Common myeloid progenitor, CD34-positive (primary cell): ENCODE data around the gene SIRT3.
A peak's percentile ranks its signal among the peaks of the same experiment; 100 is the strongest.

Experiments
- CTCF ChIA-PET: fragments of 350-600 bp; sonication (Branson Sonifier 250); formaldehyde crosslinking; loops from one replicate; lab custom pipeline; 2021; ENCODE audit warnings: antibody characterized with exemption; lab: Charles Lee
- POLR2A ChIA-PET: fragments of 350-600 bp; sonication (Branson Sonifier 250); formaldehyde crosslinking; loops from one replicate; lab custom pipeline; 2021; ENCODE audit warnings: antibody characterized with exemption; lab: Charles Lee
- DNase-seq, 3 donors: peaks; one replicate each; pipeline versions ENCODE4 v3.0.0 to v3.0.0-alpha.2; 2013
- H3K27ac ChIP-seq, 2 experiments: 1 replicate in 1 of 2; 2 replicates in 1 of 2; pipeline ENCODE4 v1.7.0; 2013; ENCODE audit warnings: inconsistent platforms in 2 of 2, low read length in 2 of 2, mild to moderate bottlenecking in 2 of 2, low read depth in 1 of 2, moderate library complexity in 1 of 2; ENCODE audit not compliant: severe bottlenecking in 2 of 2, insufficient read depth in 1 of 2, poor library complexity in 1 of 2
- H3K27me3 ChIP-seq, 5 experiments: replicated peaks in 2 of 5; 1 replicate in 3 of 5; 2 replicates in 2 of 5; pipeline versions ENCODE4 v1.6.1 to v1.7.0; 2013; ENCODE audit warnings: low read length in 4 of 5, mild to moderate bottlenecking in 2 of 5, moderate library complexity in 2 of 5, inconsistent platforms in 1 of 5; ENCODE audit not compliant: insufficient read depth in 5 of 5, control insufficient read depth in 4 of 5
- H3K36me3 ChIP-seq, 4 experiments: 1 replicate in 2 of 4; 2 replicates in 2 of 4; pipeline versions ENCODE4 v1.6.1 to v1.7.0; 2013; ENCODE audit warnings: low read length in 3 of 4, control low read depth in 1 of 4, mild to moderate bottlenecking in 1 of 4; ENCODE audit not compliant: control insufficient read depth in 4 of 4, insufficient read depth in 4 of 4
- H3K4me1 ChIP-seq, 4 experiments: 1 replicate in 3 of 4; 2 replicates in 1 of 4; pipeline versions ENCODE4 v1.6.1 to v1.7.1; 2013; ENCODE audit warnings: low read length in 3 of 4, mild to moderate bottlenecking in 3 of 4, control low read depth in 1 of 4, inconsistent platforms in 1 of 4, moderate library complexity in 1 of 4; ENCODE audit not compliant: control insufficient read depth in 4 of 4, insufficient read depth in 4 of 4; ENCODE audit errors: control extremely low read depth in 1 of 4
- H3K4me3 ChIP-seq, 7 experiments: 1 replicate in 4 of 7; 2 replicates in 3 of 7; pipeline versions ENCODE4 v1.5.1 to v1.7.0; 2013; ENCODE audit warnings: mild to moderate bottlenecking in 7 of 7, low read length in 6 of 7, moderate library complexity in 6 of 7, inconsistent platforms in 2 of 7, low read depth in 2 of 7, control low read depth in 1 of 7; ENCODE audit not compliant: insufficient read depth in 4 of 7, control insufficient read depth in 1 of 7; ENCODE audit errors: extremely low read depth in 1 of 7
- H3K9me3 ChIP-seq, 5 experiments: 1 replicate in 4 of 5; 2 replicates in 1 of 5; pipeline versions ENCODE4 v1.6.1 to v1.7.1; 2013; ENCODE audit warnings: low read length in 4 of 5, mild to moderate bottlenecking in 2 of 5, inconsistent platforms in 1 of 5, low read depth in 1 of 5, moderate library complexity in 1 of 5; ENCODE audit not compliant: control insufficient read depth in 4 of 5, insufficient read depth in 2 of 5; ENCODE audit errors: control extremely low read depth in 1 of 5
- whole genome bisulfite sequencing: methylation state at CpG from one replicate; pipeline ENCODE4 v1.1.5; 2013; ENCODE audit not compliant: insufficient coverage; 5-methylcytosine and 5-hydroxymethylcytosine counted together

Gene SIRT3

DNA sequence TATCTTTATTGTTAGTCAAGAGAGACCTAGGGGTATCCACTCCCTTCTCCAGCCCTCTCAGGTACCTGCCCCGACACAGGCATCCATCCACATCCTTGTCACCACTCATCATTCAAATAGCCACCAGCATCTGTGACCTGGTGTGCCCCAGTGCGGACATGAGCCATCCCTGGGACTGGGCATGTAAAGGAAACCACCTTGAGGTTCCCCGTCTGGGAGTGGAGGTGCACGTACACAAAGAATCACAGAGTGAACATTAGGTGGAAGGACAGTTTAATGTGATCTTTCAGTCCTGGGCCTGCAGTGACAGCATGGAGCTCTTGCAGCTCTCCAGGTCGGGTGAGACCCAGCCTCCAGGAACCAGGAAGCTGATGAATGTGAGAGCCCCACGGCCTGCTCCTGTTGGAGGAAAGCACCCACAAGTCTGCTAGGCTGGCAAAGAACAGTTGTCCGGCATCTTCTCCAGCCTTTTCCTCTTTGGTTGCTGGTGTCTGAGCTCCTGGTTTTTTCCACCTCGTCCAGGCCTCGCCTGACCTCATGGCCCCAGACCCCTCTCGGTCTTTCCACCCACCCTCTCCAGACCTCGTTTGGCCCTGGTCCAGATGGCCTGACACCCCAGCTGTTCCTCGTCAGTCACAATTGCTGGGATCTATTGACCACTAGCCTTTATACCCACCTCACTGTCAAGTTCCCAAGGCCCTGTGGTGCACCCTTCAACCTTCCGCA is 17.2 kb upstream of the SIRT3 start:
- CTCF ChIA-PET, result interaction anchor here (0.8 to 3.8 kb wide), 6 partner anchors 9 to 144 kb away, joined by 3 to 24 read pairs (median 4); partner anchors contain the start of gene BET1L
- POLR2A ChIA-PET, result no interaction called here
- H3K4me3 ChIP-seq, result no peak overlapping the region
- DNase-seq, result no peak
- H3K4me1 ChIP-seq, result peaks cover 0 to 19% (median 5%) of the 10 kb centered on the region in 4 experiments
- H3K9me3 ChIP-seq, result no peaks in the 10 kb centered on the region
- no peaks in the 10 kb centered on the region for H3K27me3 ChIP-seq
- WGBS, result 96% methylated on average over 13 of the region's 13 CpGs
- H3K27ac ChIP-seq, result no peak overlapping the region
- peaks cover 14 to 56% (median 43%) of the 10 kb centered on the region in 4 experiments for H3K36me3 ChIP-seq

DNA sequence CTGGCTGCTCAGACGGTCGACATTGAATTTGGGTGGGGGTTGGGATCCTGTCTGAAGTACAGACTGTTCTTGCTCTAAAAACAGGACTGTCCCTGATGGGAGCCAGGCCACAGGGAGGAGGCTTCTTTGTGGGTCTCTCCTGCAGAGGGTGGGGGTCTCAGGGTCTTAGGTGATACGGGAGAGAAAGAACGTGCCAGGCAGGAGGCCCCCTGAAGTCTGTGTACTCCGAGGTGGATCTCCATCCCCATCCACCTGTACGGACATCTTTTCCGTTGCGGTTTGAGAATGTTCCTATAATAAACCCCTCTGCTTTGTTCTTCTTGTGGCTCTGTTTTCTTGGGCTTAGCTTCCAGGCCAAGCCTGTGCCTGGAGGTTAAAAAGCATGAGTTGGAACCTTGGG is 16.5 kb upstream of the SIRT3 start:
- Histone ChIP-seq H3K27ac (no peak overlapping the region), H3K27me3 (no peaks in the 10 kb centered on the region), H3K36me3 (peaks cover 15 to 62% (median 47%) of the 10 kb centered on the region in 4 experiments), H3K9me3 (no peaks in the 10 kb centered on the region), H3K4me3 (no peak overlapping the region), H3K4me1 (peaks cover 0 to 13% (median 5%) of the 10 kb centered on the region in 4 experiments)
- CTCF ChIA-PET, result interaction anchor here (0.8 to 5.1 kb wide), 6 partner anchors 8 to 144 kb away, joined by 3 to 61 read pairs (median 8); partner anchors contain the start of genes NLRP6 and PSMD13
- WGBS, result 100% methylated on average over 6 of the region's 8 CpGs
- POLR2A ChIA-PET, result interaction anchor here (0.6 kb wide), 1 partner anchor 111 kb away, joined by 3 read pairs; no protein-coding TSS in a partner anchor
- no peak for DNase-seq

DNA sequence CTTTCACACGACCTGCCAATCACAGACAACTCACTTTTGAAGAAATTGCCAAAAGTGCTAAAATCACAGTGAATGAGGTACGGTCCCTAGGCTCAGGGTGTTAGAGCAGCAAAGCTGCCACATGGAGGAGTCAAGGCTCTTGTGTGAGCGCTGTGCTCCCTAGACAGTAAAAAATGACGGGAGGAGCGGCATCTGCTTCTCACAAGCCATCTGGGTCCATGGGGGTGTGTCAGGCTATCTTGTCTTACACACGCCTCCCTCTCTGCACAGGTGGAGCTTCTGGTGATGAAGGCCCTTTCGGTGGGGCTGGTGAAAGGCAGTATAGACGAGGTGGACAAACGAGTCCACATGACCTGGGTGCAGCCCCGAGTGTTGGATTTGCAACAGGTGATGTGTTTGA is 15.4 kb upstream of the SIRT3 start:
- H3K27me3 ChIP-seq, result no peaks in the 10 kb centered on the region
- CTCF ChIA-PET, result interaction anchor here (0.8 to 5.1 kb wide), 25 partner anchors 9 to 200 kb away, joined by 3 to 61 read pairs (median 5); partner anchors contain the start of genes NLRP6 and PSMD13
- WGBS, result 95% methylated on average over 9 of the region's 10 CpGs
- H3K27ac ChIP-seq, result no peak overlapping the region
- peaks cover 0 to 2% (median 0%) of the 10 kb centered on the region in 4 experiments for H3K4me1 ChIP-seq
- H3K36me3 ChIP-seq, result peaks cover 15 to 73% (median 56%) of the 10 kb centered on the region in 4 experiments
- H3K4me3 ChIP-seq, result no peak overlapping the region
- no peaks in the 10 kb centered on the region for H3K9me3 ChIP-seq
- peak in 2 of 3 donors; percentile 11 to 36 for DNase-seq
- POLR2A ChIA-PET, result interaction anchor here (0.6 kb wide), 1 partner anchor 9 kb away, joined by 4 read pairs; no protein-coding TSS in a partner anchor

DNA sequence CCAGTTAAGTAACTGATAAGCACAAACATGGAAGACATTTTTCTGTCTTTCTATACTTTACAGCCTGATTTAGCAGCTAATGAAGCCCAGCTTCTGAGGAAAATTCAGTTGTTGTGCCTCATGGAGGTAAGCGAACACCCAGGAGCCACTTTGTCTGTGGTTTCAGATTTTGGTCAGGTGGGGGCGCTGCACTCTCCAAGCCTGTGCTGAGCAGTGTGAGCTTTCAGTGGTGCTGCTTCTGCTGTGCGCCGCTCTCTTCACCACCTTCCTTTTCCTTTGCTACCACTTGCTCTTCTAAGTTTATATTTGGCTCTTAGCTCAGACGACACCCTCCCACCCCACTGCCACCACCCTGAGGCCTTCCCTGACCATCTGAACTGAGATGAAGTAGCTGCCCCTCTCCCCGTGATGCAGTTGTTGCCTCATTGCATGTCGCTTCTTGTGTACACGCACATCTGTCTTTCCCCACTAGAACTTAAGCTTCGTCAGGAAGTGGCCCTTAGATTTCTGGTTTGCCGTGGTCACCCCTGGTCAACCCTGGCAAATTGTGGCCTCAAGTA is 14.7 kb upstream of the SIRT3 start:
- Histone ChIP-seq H3K4me3 (no peak overlapping the region), H3K9me3 (no peaks in the 10 kb centered on the region), H3K36me3 (peaks cover 15 to 80% (median 62%) of the 10 kb centered on the region in 4 experiments), H3K4me1 (no peaks in the 10 kb centered on the region), H3K27me3 (no peaks in the 10 kb centered on the region), H3K27ac (peak overlapping the region in 1 of 2 experiments; percentile 27)
- WGBS, result 81% methylated on average over 10 of the region's 10 CpGs
- CTCF ChIA-PET, result interaction anchor here (0.8 to 5.1 kb wide), 31 partner anchors 10 to 214 kb away, joined by 3 to 61 read pairs (median 5); partner anchors contain the start of genes NLRP6 and PSMD13
- peak; percentile 52 to 78 (median 69) for DNase-seq
- POLR2A ChIA-PET, result interaction anchor here (0.7 kb wide), 1 partner anchor 44 kb away, joined by 4 read pairs; the partner anchor contains the start of genes BET1L and RIC8A

DNA sequence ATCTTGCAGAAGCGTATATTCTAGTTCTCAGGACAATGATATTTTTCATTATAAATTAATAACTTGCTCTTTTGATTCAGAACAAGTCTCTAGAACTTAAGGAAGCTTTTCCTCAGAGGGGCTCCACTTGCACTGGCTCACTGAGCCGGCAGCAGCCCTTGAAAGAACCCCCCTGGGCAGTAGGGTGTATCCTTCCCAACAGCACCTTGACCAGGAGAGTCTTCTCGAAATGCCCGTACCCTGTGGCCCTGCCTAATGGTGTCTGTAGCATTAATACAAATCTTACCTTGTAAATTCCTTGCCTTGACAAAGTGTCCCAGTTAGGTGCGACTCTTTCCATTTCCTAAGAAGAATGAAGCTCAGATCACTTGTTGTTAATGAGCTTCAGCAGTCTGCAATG is 14.1 kb upstream of the SIRT3 start:
- Histone ChIP-seq H3K4me1 (no peaks in the 10 kb centered on the region), H3K27ac (no peak overlapping the region), H3K9me3 (no peaks in the 10 kb centered on the region), H3K27me3 (no peaks in the 10 kb centered on the region), H3K36me3 (peaks cover 16 to 86% (median 67%) of the 10 kb centered on the region in 4 experiments), H3K4me3 (no peak overlapping the region)
- WGBS, result 91% methylated on average over 2 of the region's 5 CpGs
- no peak for DNase-seq
- POLR2A ChIA-PET, result interaction anchor here (0.7 kb wide), 1 partner anchor 43 kb away, joined by 4 read pairs; the partner anchor contains the start of genes BET1L and RIC8A
- CTCF ChIA-PET, result interaction anchor here (0.8 to 5.1 kb wide), 27 partner anchors 10 to 215 kb away, joined by 3 to 61 read pairs (median 5); partner anchors contain the start of genes NLRP6 and PSMD13

DNA sequence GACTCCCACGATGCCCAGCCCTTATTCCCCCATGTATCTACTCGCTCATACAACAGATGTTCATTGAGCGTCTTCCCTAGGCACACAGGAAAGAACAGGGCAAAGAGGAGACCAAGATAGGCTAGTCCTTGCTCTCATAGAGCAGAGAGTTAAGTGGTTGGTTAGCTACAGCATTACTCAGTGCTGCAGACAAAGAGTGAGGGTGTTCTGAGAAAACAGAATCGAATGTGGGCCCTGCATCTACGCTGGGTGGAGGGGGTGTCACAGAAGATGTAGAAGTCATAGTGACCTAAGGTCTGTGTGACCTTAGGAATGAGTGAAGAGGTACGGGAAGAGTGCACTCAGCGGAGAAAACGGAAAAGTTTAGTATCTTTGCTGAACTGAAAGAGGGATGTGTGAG is 12.9 kb upstream of the SIRT3 start:
- H3K36me3 ChIP-seq, result peaks cover 17 to 95% (median 74%) of the 10 kb centered on the region in 4 experiments
- no peak overlapping the region for H3K27ac ChIP-seq
- H3K27me3 ChIP-seq, result no peaks in the 10 kb centered on the region
- CTCF ChIA-PET, result interaction anchor here (1.0 to 5.1 kb wide), 8 partner anchors 8 to 147 kb away, joined by 3 to 61 read pairs (median 13); partner anchors contain the start of gene PSMD13
- H3K4me3 ChIP-seq, result no peak overlapping the region
- no peaks in the 10 kb centered on the region for H3K9me3 ChIP-seq
- 100% methylated on average over 6 of the region's 8 CpGs for WGBS
- DNase-seq, result no peak
- POLR2A ChIA-PET, result no interaction called here
- no peaks in the 10 kb centered on the region for H3K4me1 ChIP-seq
